Peyer's patch (tissue), 4 donors: Measurements from ENCODE around the gene PLSCR2.

Source experiments
- CTCF ChIP-seq, 6 experiments: fragments of 450-650 bp in 4 of 6; fragments of 200-600 bp in 2 of 6; sonication (generic) in 1 of 6; IDR thresholded peaks; one replicate each; pipeline ENCODE4 v1.5.1; 2017 to 2019; ENCODE audit warnings: antibody characterized with exemption in 6 of 6, mild to moderate bottlenecking in 3 of 6, moderate library complexity in 1 of 6
- POLR2A ChIP-seq, 2 donors: fragments of 450-650 bp; IDR thresholded peaks; one replicate each; pipeline ENCODE4 v1.5.1; 2017; ENCODE audit warnings: antibody characterized with exemption in 2 of 2, mild to moderate bottlenecking in 2 of 2, moderate library complexity in 2 of 2

- no peak for TF ChIP-seq CTCF (IDR thresholded peaks at IDR 0.05)
- no peak for TF ChIP-seq POLR2A (IDR thresholded peaks at IDR 0.05)
These were observed 81.8 kb downstream of the PLSCR2 start for GRCh38 chr3:146387566-146387965.
